Ishikawa (cell line): ENCODE results near the gene HOTAIR.

Experiments
- CEBPB ChIP-seq: IDR thresholded peaks from 2 replicates; pipeline ENCODE4 v1.6.1; 2012
- CREB1 ChIP-seq: IDR thresholded peaks from 2 replicates; pipeline ENCODE4 v1.6.1; 2012; ENCODE audit warnings: low read depth
- EGR1 ChIP-seq: IDR thresholded peaks from 2 replicates; pipeline ENCODE4 v1.6.1; 2012
- EP300 ChIP-seq: IDR thresholded peaks from 2 replicates; pipeline ENCODE4 v1.6.1; 2012; ENCODE audit warnings: borderline replicate concordance
- FOXM1 ChIP-seq: IDR thresholded peaks from 2 replicates; pipeline ENCODE4 v1.6.1; 2012; ENCODE audit warnings: low read depth, borderline replicate concordance
- MAX ChIP-seq: IDR thresholded peaks from 2 replicates; pipeline ENCODE4 v1.6.1; 2012
- NFIC ChIP-seq: IDR thresholded peaks from 2 replicates; pipeline ENCODE4 v1.6.1; 2012
- RAD21 ChIP-seq: IDR thresholded peaks from 2 replicates; pipeline ENCODE4 v1.6.1; 2012; ENCODE audit warnings: low read depth
- REST ChIP-seq: IDR thresholded peaks from 2 replicates; pipeline ENCODE4 v1.6.1; 2012; ENCODE audit warnings: low read depth, mild to moderate bottlenecking
- TAF1 ChIP-seq: IDR thresholded peaks from 2 replicates; pipeline ENCODE4 v1.6.1; 2012; ENCODE audit warnings: low read depth, mild to moderate bottlenecking
- TCF12 ChIP-seq: IDR thresholded peaks from 2 replicates; pipeline ENCODE4 v1.6.1; 2012; ENCODE audit warnings: low read depth
- TEAD4 ChIP-seq: IDR thresholded peaks from 2 replicates; pipeline ENCODE4 v1.6.1; 2012
- USF1 ChIP-seq: IDR thresholded peaks from 2 replicates; pipeline ENCODE4 v1.6.1; 2012
- YY1 ChIP-seq: IDR thresholded peaks from 2 replicates; pipeline ENCODE4 v1.6.1; 2012; ENCODE audit warnings: low read depth
- ZBTB7A ChIP-seq: IDR thresholded peaks from 2 replicates; pipeline ENCODE4 v1.6.1; 2012; ENCODE audit warnings: low read depth

HOTAIR gene

GRCh38 chr12:53948650-53949593 lies 25.8 kb downstream of the HOTAIR start:
- no peak for TF ChIP-seq TAF1
- no peak for TF ChIP-seq CREB1
- no peak for TF ChIP-seq TCF12
- no peak for TF ChIP-seq CEBPB
- no peak for TF ChIP-seq NFIC
- TF ChIP-seq YY1, result no peak
- TF ChIP-seq EP300, result no peak
- no peak for TF ChIP-seq TEAD4
- no peak for TF ChIP-seq RAD21
- no peak for TF ChIP-seq USF1
- TF ChIP-seq ZBTB7A, result no peak
- TF ChIP-seq FOXM1, result no peak
- no peak for TF ChIP-seq MAX
- TF ChIP-seq REST, result no peak

GRCh38 chr12:53947743-53948142 lies 27.0 kb downstream of the HOTAIR start:
- TF ChIP-seq REST, result no peak

GRCh38 chr12:53944907-53945847 lies 29.6 kb downstream of the HOTAIR start:
- TF ChIP-seq CREB1 (no peak), YY1 (no peak), MAX (no peak), TEAD4 (no peak), REST (no peak), FOXM1 (no peak), RAD21 (no peak), USF1 (no peak), ZBTB7A (no peak), TCF12 (no peak), CEBPB (no peak), TAF1 (no peak), EGR1 (no peak), EP300 (no peak), NFIC (no peak)

- no peak for TF ChIP-seq USF1
These were observed 30.5 kb downstream of the HOTAIR start for GRCh38 chr12:53944209-53944608.
